Fibroblast of skin of back (primary cell): Measurements from ENCODE around the gene DCLRE1B.
A peak's percentile ranks its signal among the peaks of the same experiment; 100 is the strongest.
"Not testable (repeated sequence)": the region's sequence is repeated elsewhere in the genome, so short reads cannot be mapped to it uniquely, and the experiment has no call there.

Experiments used
- DNase-seq: peaks from one replicate; pipeline ENCODE4 v3.0.0-alpha.2; 2013

DCLRE1B gene

GRCh38 chr1:113948151-113948550 is 43.0 kb downstream of the DCLRE1B start:
- DNase-seq, result not testable (repeated sequence)

GRCh38 chr1:113949007-113949406 is 43.9 kb downstream of the DCLRE1B start:
- DNase-seq, result peak; percentile 15

- DNase-seq, result no peak
These were observed 45.8 kb downstream of the DCLRE1B start for GRCh38 chr1:113950908-113951307.

- no peak for DNase-seq
These were observed 46.6 kb downstream of the DCLRE1B start for GRCh38 chr1:113951719-113952118.

GRCh38 chr1:113957984-113958383 is 52.9 kb downstream of the DCLRE1B start:
- DNase-seq, result no peak

GRCh38 chr1:113958691-113959090 is 53.6 kb downstream of the DCLRE1B start:
- DNase-seq, result no peak

GRCh38 chr1:113963281-113963906 is 58.3 kb downstream of the DCLRE1B start:
- DNase-seq, result no peak
